NOMO-1 treated with DMSO at 0.1 percent for 48 hours (cell line): Measurements from ENCODE around the gene OR14J1.
"Not testable (repeated sequence)": the region's sequence is repeated elsewhere in the genome, so short reads cannot be mapped to it uniquely, and the experiment has no call there.

Experiments
- DNase-seq: peaks from one replicate; lab custom pipeline; 2025; ENCODE audit not compliant: unreplicated experiment; lab: John Stamatoyannopoulos, UW

The OR14J1 gene, protein sequence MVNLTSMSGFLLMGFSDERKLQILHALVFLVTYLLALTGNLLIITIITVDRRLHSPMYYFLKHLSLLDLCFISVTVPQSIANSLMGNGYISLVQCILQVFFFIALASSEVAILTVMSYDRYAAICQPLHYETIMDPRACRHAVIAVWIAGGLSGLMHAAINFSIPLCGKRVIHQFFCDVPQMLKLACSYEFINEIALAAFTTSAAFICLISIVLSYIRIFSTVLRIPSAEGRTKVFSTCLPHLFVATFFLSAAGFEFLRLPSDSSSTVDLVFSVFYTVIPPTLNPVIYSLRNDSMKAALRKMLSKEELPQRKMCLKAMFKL

DNA sequence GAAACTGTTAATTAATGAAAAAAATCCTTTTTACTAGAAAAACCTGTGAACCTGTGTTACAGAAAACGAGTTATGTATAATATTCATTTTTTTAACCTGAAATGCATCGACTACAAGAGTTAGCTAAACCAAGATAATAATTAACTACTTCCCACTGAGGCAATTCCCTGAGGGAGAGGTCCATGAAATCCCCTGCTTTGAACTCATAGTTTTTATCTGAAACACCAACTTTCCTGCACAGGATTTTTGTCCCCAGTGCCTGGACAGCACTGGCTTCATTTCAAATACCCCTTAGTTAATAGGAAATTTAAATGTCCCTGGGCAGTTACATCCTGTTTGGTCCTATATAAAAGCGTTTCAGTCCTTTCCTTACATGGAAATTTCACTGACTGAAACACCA is at the start of gene OR14J1:
Gene OR14J1, plus strand, starts transcription at position 386 of the 400 bp plus-strand sequence. CDS start 4,989 bp downstream, outside the sequence.
- no peak for DNase-seq

DNA sequence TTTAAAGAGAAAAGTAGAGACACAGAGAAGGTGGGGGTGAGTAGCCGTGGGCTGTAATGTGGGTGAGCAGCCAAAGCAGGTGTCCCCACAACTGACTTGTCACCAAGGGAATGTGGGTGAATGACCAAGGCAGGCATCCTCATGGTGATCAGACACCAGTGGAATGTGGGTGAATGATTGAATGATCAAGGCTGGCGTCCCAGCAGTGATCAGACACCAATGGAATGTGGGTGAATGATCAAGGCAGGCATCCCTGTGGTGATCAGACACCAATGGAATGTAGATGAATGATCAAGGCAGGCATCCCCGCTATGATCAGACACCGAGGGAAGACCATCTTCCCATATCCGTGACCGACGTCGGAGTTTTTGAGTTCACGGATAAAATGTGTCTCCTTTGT is 49.8 kb upstream of the OR14J1 start:
- DNase-seq = no peak

DNA sequence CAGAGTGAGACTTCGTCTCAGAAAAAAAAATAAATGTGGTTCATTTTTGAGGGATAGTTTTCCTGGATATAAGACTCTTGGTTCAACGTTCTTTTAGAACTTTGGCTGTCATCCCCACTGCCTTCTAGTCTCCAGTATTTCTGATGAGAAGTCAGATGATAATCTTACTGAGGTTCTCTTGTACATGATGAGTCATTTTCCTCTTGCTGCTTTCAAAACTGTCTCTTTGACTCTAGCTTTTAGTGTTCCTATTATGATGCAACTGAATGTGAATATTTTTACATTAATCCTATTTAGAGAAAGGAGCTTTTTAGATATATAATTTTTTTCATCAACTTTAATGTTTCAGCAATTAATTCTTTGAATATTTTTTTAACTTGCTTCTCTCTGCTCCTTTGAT is 46.0 kb upstream of the OR14J1 start:
- DNase-seq = no peak

DNA sequence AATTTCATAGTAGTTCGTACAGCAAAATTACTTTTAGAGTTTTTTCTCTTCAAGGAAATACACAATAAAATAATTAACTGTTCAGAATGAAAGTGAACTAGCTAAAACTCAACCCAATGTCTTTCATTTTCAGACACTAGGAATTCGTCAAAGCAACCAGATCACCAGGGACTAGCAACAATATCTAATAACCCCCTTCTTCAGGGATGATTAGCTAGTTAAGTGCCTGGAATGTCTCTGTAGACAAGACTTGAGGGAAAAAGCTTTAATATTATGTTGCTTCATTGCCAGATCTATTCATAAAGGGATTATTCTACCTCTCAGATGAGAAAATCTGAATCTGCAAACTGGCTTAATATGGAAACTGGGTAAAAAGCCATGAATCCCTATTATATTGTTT is 41.8 kb upstream of the OR14J1 start:
- DNase-seq = no peak

- DNase-seq = no peak
These were observed 38.5 kb upstream of the OR14J1 start for GRCh38 chr6:29263001-29263400.

DNA sequence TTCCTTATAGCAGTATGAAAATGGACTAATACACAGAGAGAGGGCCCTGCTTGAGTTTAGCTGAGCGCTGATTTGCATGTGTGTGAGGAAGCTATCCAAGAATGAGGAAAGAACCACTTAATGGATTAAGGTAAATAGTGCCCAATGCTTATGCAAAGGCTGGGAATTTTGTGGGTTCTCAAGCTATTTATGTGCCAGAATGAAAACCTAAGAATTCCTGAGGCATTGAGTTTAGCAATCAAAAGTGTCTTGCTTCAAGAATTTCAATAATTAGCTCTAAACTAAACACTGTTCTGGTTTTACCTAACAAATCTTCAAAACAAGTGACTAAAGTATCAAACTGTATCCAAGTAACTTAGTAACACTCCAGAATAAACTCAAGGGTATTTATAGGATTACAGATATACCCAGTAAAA is 7.0 kb upstream of the OR14J1 start:
- no peak for DNase-seq

- DNase-seq = no peak
These were observed 6.3 kb upstream of the OR14J1 start for GRCh38 chr6:29295181-29295585.

GRCh38 chr6:29295623-29296022 is 5.9 kb upstream of the OR14J1 start:
- no peak for DNase-seq

GRCh38 chr6:29319931-29320330 is 18.4 kb downstream of the OR14J1 start:
- no peak for DNase-seq

- not testable (repeated sequence) for DNase-seq
These were observed 21.8 kb downstream of the OR14J1 start for GRCh38 chr6:29323332-29323731.

DNA sequence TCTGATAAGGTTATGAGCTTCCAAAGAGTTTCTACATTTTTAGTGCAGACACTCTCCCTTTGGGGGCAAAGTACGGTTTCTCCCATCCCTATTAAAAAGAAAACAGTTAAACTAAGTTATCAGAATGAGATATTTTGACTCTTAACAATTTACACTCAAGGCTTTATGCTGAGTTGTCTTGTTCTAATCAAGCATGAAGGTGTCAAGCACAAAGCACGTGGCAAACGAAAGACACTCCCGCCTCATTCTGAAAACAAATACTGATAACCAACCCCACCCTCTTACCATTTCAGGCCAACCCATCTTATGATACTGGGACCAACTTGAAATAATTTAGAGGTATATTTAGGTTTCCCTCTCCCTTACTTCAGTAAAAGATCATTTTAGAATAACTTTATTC is 24.3 kb downstream of the OR14J1 start:
- DNase-seq = no peak

DNA sequence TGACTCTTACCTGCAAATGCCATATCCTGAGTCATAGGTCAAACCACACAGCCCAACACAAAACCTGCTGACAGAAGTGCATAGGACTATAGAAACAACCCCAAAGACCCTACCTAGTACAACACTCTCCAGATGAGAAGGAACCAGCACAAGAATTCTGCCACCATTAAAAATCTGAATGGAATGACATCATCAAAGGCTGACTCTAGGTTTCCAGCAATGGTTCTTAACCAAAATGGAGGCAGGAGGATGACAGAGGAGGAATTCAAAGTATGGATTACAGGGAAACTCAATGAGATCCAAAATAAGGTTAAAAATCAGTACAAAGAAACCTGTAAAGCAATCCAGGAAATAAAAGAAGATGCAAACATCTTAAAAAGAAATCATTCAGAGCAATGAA is 31.2 kb downstream of the OR14J1 start:
- no peak for DNase-seq

DNA sequence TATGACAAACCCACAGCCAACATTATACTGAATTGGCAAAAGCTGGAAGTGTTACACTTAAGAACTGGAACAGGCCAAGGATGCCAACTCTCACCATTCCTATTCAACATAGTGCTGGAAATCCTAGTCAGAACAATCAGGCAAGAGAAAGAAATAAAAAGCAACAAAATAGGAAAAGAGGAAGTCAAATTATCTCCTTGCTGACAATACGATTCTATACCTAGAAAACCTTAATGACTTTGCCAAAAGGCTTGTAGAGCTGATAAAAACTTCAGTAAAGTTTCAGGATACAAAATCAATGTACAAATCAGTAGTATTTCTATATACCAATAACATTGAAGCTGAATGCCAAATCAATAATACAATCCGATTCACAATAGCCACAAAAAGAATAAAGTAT is 34.8 kb downstream of the OR14J1 start:
- DNase-seq = no peak

GRCh38 chr6:29345380-29345779 is 43.9 kb downstream of the OR14J1 start:
- no peak for DNase-seq

- DNase-seq = not testable (repeated sequence)
These were observed 47.8 kb downstream of the OR14J1 start for GRCh38 chr6:29349348-29349747.

DNA sequence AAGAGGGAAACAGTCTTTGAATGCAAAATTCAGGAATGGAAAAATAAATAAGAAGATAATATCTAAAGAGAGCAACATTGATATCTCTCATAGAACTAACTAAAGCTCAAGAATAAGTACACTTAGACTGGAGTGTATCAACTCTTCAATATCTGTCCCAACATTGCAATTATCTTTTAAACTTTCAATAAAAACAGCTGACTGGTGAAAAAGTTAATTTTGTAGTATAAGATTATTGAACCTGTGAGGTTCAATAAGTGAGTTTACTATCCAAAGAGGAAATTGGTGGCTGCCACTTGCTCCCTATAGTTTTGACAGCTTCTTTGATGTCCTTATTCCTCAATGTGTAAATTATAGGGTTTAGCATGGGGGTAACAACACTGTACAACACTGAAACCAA is 53.5 kb downstream of the OR14J1 start:
- no peak for DNase-seq

DNA sequence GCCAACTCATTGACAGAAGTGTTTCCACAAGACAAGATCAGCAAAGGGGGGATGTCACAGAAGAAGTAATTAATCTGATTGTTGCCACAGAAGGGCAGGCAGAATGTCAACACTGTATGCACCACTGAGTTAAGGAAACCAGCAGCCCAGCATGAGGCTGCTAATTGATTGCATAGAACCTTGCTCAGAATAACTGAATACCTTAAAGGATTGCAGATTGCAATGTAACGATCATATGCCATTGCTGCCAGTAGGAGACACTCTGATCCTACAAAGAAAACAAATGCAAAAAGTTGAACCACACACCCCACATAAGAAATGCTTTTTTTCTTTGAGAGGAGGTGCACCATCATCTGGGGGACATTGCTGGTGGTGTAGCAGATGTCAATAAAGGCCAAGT is 54.1 kb downstream of the OR14J1 start:
- no peak for DNase-seq
